Gastrocnemius medialis (tissue), 4 donors: ENCODE measurements around the gene PPM1K.

Experiments
- POLR2A ChIP-seq, 2 donors: fragments of 450-650 bp; IDR thresholded peaks; one replicate each; pipeline ENCODE4 v1.6.1; 2017; ENCODE audit warnings: antibody characterized with exemption in 2 of 2, mild to moderate bottlenecking in 2 of 2, moderate library complexity in 2 of 2
- TF ChIP-seq, protein P1 (sequence below), 5 experiments: fragments of 450-650 bp in 3 of 5; fragments of 200-600 bp in 2 of 5; sonication (generic) in 2 of 5; IDR thresholded peaks in 4 of 5; conservative IDR thresholded peaks in 1 of 5; 1 replicate in 4 of 5; 2 replicates in 1 of 5; pipeline ENCODE4 v1.5.1; 2016 to 2019; ENCODE audit warnings: antibody characterized with exemption in 5 of 5, mild to moderate bottlenecking in 3 of 5, moderate library complexity in 3 of 5

DNA sequence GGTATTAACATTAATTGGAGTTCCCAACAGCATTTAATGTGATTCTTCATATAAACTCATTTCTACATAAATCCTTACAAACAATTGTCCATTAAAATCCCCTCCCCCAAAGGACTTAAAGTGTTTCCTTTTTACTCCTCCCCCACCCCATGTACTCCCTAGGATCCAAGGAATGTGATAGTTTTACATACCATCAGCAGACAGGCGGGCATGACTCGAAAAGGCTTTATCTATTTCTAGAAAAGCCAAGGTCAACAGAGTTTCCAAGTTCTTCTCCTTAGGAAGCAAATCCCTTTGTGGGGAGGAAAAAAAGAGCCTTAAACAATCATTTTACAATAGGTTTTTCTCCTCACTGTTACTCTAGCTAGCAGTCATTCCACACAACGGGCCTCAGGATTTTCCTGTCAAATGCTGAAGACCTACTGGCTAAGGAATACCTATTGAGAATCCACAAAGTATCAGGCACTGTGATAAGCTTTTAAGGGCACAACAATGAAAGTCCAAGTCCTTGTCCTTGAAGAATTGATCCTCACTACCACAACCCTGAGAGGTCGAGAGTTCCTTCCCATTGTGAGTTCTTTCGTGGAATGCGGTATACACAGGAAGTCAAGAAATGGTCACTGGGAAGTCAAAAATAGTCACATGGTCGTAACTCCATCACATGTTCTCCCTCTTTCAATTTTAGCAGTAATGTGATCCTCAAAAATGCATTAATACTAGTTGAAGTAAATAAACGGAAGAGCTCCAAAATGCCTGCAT is 7.2 kb downstream of the PPM1K start:
- TF ChIP-seq, protein P1, sequence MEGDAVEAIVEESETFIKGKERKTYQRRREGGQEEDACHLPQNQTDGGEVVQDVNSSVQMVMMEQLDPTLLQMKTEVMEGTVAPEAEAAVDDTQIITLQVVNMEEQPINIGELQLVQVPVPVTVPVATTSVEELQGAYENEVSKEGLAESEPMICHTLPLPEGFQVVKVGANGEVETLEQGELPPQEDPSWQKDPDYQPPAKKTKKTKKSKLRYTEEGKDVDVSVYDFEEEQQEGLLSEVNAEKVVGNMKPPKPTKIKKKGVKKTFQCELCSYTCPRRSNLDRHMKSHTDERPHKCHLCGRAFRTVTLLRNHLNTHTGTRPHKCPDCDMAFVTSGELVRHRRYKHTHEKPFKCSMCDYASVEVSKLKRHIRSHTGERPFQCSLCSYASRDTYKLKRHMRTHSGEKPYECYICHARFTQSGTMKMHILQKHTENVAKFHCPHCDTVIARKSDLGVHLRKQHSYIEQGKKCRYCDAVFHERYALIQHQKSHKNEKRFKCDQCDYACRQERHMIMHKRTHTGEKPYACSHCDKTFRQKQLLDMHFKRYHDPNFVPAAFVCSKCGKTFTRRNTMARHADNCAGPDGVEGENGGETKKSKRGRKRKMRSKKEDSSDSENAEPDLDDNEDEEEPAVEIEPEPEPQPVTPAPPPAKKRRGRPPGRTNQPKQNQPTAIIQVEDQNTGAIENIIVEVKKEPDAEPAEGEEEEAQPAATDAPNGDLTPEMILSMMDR (IDR thresholded peaks at IDR 0.05 in 4 of 5, conservative IDR thresholded peaks at IDR 0.05 in 1 of 5): no peak
- no peak for TF ChIP-seq POLR2A (IDR thresholded peaks at IDR 0.05)
